A549 (cell line): ENCODE measurements around the gene HDAC10. TPM values are rescaled to one million over a fixed set of nuclear protein-coding genes. Genes with fewer than 3 reads are reported as not detected.

Source experiments
- ATAC-seq, 2 experiments: fragments of 200-7000 bp in 1 of 2; fragments of >200 bp in 1 of 2; cut with Nextera tagmentation in 1 of 2; cut with Tn5 transposase in 1 of 2; 3 replicates each; pipeline versions ENCODE4 v1.8.0 to v1.9.1; 2018 to 2020; ENCODE audit warnings: mild to moderate bottlenecking in 1 of 2, moderate library complexity in 1 of 2
- CTCF ChIA-PET: fragments of 300-600 bp; sonication (Branson Sonifier 250); formaldehyde crosslinking; extraction: SDS; loops from one replicate; lab custom pipeline; 2021; ENCODE audit warnings: antibody characterized with exemption, inconsistent platforms; lab: Yijun Ruan, JAX
- POLR2A ChIA-PET: fragments of 350-600 bp; formaldehyde crosslinking; extraction: SDS; loops from one replicate; lab custom pipeline; 2021; ENCODE audit warnings: antibody characterized with exemption, inconsistent platforms; lab: Yijun Ruan, JAX
- DNase-seq, 2 experiments: peaks; one replicate each; pipeline versions ENCODE4 v3.0.0 to v3.0.0-alpha.2; 2011 to 2016; ENCODE audit warnings: low read depth in 1 of 2, low spot score in 1 of 2
- FAIRE-seq: peaks from 2 replicates; lab custom pipeline; 2011; peaks lifted over from hg19 to GRCh38; lab: Jason Lieb, UNC
- H3K27ac ChIP-seq, 2 experiments: fragments of >200 bp; sonication (Bioruptor Twin); formaldehyde crosslinking; 3 replicates each; pipeline ENCODE4 v1.5.1; 2016 to 2017
- H3K4me1 ChIP-seq: fragments of >200 bp; sonication (Bioruptor Twin); formaldehyde crosslinking; 3 replicates; pipeline ENCODE4 v1.6.1; 2016
- H3K4me2 ChIP-seq: fragments of >200 bp; sonication (Bioruptor Twin); formaldehyde crosslinking; 3 replicates; pipeline ENCODE4 v1.6.1; 2016
- H3K4me3 ChIP-seq: fragments of >200 bp; sonication (Bioruptor Twin); formaldehyde crosslinking; 3 replicates; pipeline ENCODE4 v1.5.1; 2016
- H3K9me3 ChIP-seq: fragments of >200 bp; sonication (Bioruptor Twin); formaldehyde crosslinking; 3 replicates; pipeline ENCODE4 v1.6.1; 2016
- ATOH8 ChIP-seq: fragments of 250-450 bp; sonication (Bioruptor Pico); IDR thresholded peaks from 2 replicates; pipeline ENCODE4 v1.5.0; 2020; ENCODE audit warnings: low read depth, mild to moderate bottlenecking, moderate library complexity
- BHLHE40 ChIP-seq: IDR thresholded peaks from 2 replicates; pipeline ENCODE4 v1.6.1; 2012; ENCODE audit warnings: low read depth, low read length, inconsistent platforms
- CBX2 ChIP-seq: fragments of 200-600 bp; sonication (generic); IDR thresholded peaks from 2 replicates; pipeline ENCODE4 v1.6.1; 2016; ENCODE audit warnings: low read depth, mild to moderate bottlenecking, borderline replicate concordance
- CBX8 ChIP-seq: fragments of 200-600 bp; sonication (generic); IDR thresholded peaks from 2 replicates; pipeline ENCODE4 v1.6.1; 2016
- CHD4 ChIP-seq: fragments of 200-600 bp; sonication (generic); IDR thresholded peaks from 2 replicates; pipeline ENCODE4 v1.6.1; 2016; ENCODE audit warnings: antibody characterized with exemption, mild to moderate bottlenecking, borderline replicate concordance
- CTCF ChIP-seq: fragments of >200 bp; sonication (Bioruptor Twin); formaldehyde crosslinking; IDR thresholded peaks from 3 replicates; pipeline ENCODE4 v1.5.1; 2016
- ELK1 ChIP-seq: fragments of 150-350 bp; IDR thresholded peaks from 2 replicates; pipeline ENCODE4 v1.6.1; 2014; ENCODE audit warnings: low read depth, mild to moderate bottlenecking, low read length
- FOSB ChIP-seq: fragments of 250-450 bp; sonication (Bioruptor Pico); IDR thresholded peaks from 2 replicates; pipeline ENCODE4 v1.5.0; 2020; ENCODE audit warnings: mild to moderate bottlenecking, moderate library complexity
- FOSL2 ChIP-seq, 2 experiments: fragments of 450-650 bp in 1 of 2; fragments of >200 bp in 1 of 2; sonication (Bioruptor Twin) in 1 of 2; formaldehyde crosslinking; IDR thresholded peaks; 2 replicates each; pipeline versions ENCODE4 v1.5.0 to v1.6.1; 2016 to 2020; ENCODE audit warnings: mild to moderate bottlenecking in 1 of 2, moderate library complexity in 1 of 2
- FOXS1 ChIP-seq: fragments of 250-450 bp; sonication (Bioruptor Pico); IDR thresholded peaks from 2 replicates; pipeline ENCODE4 v1.5.0; 2020; ENCODE audit warnings: mild to moderate bottlenecking, moderate library complexity
- HES2 ChIP-seq: fragments of >200 bp; sonication (Bioruptor Twin); formaldehyde crosslinking; IDR thresholded peaks from 2 replicates; pipeline ENCODE4 v1.6.1; 2016
- HOXB5 ChIP-seq: fragments of 250-450 bp; sonication (Bioruptor Pico); IDR thresholded peaks from 2 replicates; pipeline ENCODE4 v1.5.0; 2020; ENCODE audit warnings: mild to moderate bottlenecking, moderate library complexity
- JUN ChIP-seq, 2 experiments: fragments of >200 bp; sonication (Bioruptor Twin); formaldehyde crosslinking; IDR thresholded peaks; 2 replicates in 1 of 2; 3 replicates in 1 of 2; pipeline ENCODE4 v1.6.1; 2016 to 2017
- MAX ChIP-seq: IDR thresholded peaks from 2 replicates; pipeline ENCODE4 v1.6.1; 2012
- MAZ ChIP-seq: fragments of 150-350 bp; IDR thresholded peaks from 2 replicates; pipeline ENCODE4 v1.6.1; 2014; ENCODE audit warnings: antibody characterized with exemption, low read depth, low read length, borderline replicate concordance
- NR3C1 ChIP-seq: fragments of >200 bp; sonication (Bioruptor Twin); formaldehyde crosslinking; IDR thresholded peaks from 3 replicates; pipeline ENCODE4 v1.6.1; 2017
- PHF8 ChIP-seq: fragments of 200-600 bp; sonication (generic); IDR thresholded peaks from 2 replicates; pipeline ENCODE4 v1.6.1; 2016; ENCODE audit warnings: low read depth, mild to moderate bottlenecking, antibody characterized with exemption, moderate library complexity, borderline replicate concordance
- POLR2A ChIP-seq: IDR thresholded peaks from 2 replicates; pipeline ENCODE4 v1.6.1; 2012; ENCODE audit warnings: mild to moderate bottlenecking, low read length
- RARB ChIP-seq: fragments of 250-450 bp; sonication (Bioruptor Pico); IDR thresholded peaks from 2 replicates; pipeline ENCODE4 v1.8.0; 2021; ENCODE audit warnings: mild to moderate bottlenecking, moderate library complexity
- RCOR1 ChIP-seq: fragments of 150-350 bp; IDR thresholded peaks from 2 replicates; pipeline ENCODE4 v1.6.1; 2014; ENCODE audit warnings: antibody characterized with exemption, low read length, low read depth
- RFX5 ChIP-seq: fragments of 450-650 bp; IDR thresholded peaks from 2 replicates; pipeline ENCODE4 v1.7.1; 2014; ENCODE audit warnings: antibody characterized with exemption, mild to moderate bottlenecking, moderate library complexity
- ZC3H11A ChIP-seq: fragments of 450-650 bp; IDR thresholded peaks from 2 replicates; pipeline ENCODE4 v1.6.1; 2014; ENCODE audit warnings: antibody characterized with exemption, mild to moderate bottlenecking
- ZFP36 ChIP-seq: fragments of 450-650 bp; IDR thresholded peaks from 2 replicates; pipeline ENCODE4 v1.6.1; 2014; ENCODE audit warnings: borderline replicate concordance; ENCODE audit not compliant: partially characterized antibody
- ZSCAN20 ChIP-seq: fragments of 250-450 bp; sonication (Bioruptor Pico); IDR thresholded peaks from 2 replicates; pipeline ENCODE4 v1.8.0; 2022; ENCODE audit warnings: mild to moderate bottlenecking, moderate library complexity
- WGBS: methylation state at CpG from one replicate; pipeline ENCODE4 v1.1.6; 2017; ENCODE audit errors: missing lambda C conversion rate; 5-methylcytosine and 5-hydroxymethylcytosine counted together
- polyA plus RNA-seq, 4 experiments: library from polyadenylated mRNA; depleted of rRNA in 3 of 4; stranded (reverse); fragments of >200 nt; fragmentation: RNase III in 1 of 4; extraction: RNeasy Plus Mini Kit Qiagen cat#74134 plus additional on column Dnase treatment in 1 of 4; gene quantifications; 2 replicates in 3 of 4; 3 replicates in 1 of 4; pipeline ENCODE4 v1.2.3, GENCODE V29; 2011 to 2017

HDAC10 gene
- polyA plus RNA-seq, 2 of the 4 experiments (the other 2 are of a cell fraction) = 2.4 to 12.0 TPM

GRCh38 chr22:50207383-50208140 lies 43.5 kb downstream of the HDAC10 start:
- H3K4me3 ChIP-seq = no peak overlapping the region
- no peak for DNase-seq
- ChIA-PET POLR2A (no interaction called here), CTCF (interaction anchor here (0.6 to 4.6 kb wide), 5 partner anchors 17 to 60 kb away, joined by 3 to 32 read pairs (median 4); no protein-coding TSS in a partner anchor)
- 92% methylated on average over 7 of the region's 23 CpGs for WGBS
- TF ChIP-seq ZFP36 (no peak), POLR2A (no peak), JUN (IDR thresholded peaks at IDR 0.05) (no peak), ATOH8 (CRISPR knock-in tag) (no peak), FOXS1 (CRISPR knock-in tag) (no peak)
- TF ChIP-seq, all 56 proteins: peak for 0
- H3K4me1 ChIP-seq = no peaks in the 10 kb centered on the region
- peaks cover 10% of the 10 kb centered on the region; the same call in 2 of the 3 replicates for H3K9me3 ChIP-seq
- no peak overlapping the region for H3K27ac ChIP-seq
- no peak for ATAC-seq
- no peak overlapping the region for H3K4me2 ChIP-seq
- FAIRE-seq = no peak

- CTCF ChIA-PET = interaction anchor here (1.1 to 4.6 kb wide), 5 partner anchors 18 to 59 kb away, joined by 3 to 32 read pairs (median 4); no protein-coding TSS in a partner anchor
- Histone ChIP-seq H3K4me2 (no peak overlapping the region), H3K4me3 (no peak overlapping the region), H3K4me1 (no peaks in the 10 kb centered on the region), H3K27ac (no peak overlapping the region), H3K9me3 (peaks cover 10% of the 10 kb centered on the region; the same call in 2 of the 3 replicates)
- FAIRE-seq (no peak), DNase-seq (peak in 1 of 2 experiments; percentile 37), ATAC-seq (peak in 1 of 2 experiments; percentile 60; a peak in 3 of 6 replicates)
- WGBS = 75% methylated on average over 8 of the region's 10 CpGs
- TF ChIP-seq CTCF = 0 out of 3 replicates have a peak, but pooled peaks have one; percentile 10
- no peak for TF ChIP-seq CHD4
- POLR2A ChIA-PET = no interaction called here
These were observed 44.5 kb downstream of the HDAC10 start for GRCh38 chr22:50206599-50206998.

GRCh38 chr22:50205781-50206569 lies 45.1 kb downstream of the HDAC10 start:
- no peak for FAIRE-seq
- POLR2A ChIA-PET = no interaction called here
- no peak overlapping the region for H3K27ac ChIP-seq
- no peak for TF ChIP-seq MAZ
- no peak for TF ChIP-seq HES2
- no peak for TF ChIP-seq CBX2
- TF ChIP-seq CHD4 = no peak
- no peak for TF ChIP-seq NR3C1
- no peak for TF ChIP-seq JUN (IDR thresholded peaks at IDR 0.05)
- TF ChIP-seq FOSB (CRISPR knock-in tag) = no peak
- TF ChIP-seq RCOR1 = no peak
- no peak for TF ChIP-seq ELK1
- no peak for TF ChIP-seq HOXB5
- no peak for TF ChIP-seq CBX8
- no peak for TF ChIP-seq MAX
- TF ChIP-seq RARB = no peak
- TF ChIP-seq ZC3H11A = no peak
- TF ChIP-seq FOSL2 (IDR thresholded peaks at IDR 0.05) = no peak
- no peak for TF ChIP-seq FOSL2 (CRISPR knock-in tag; IDR thresholded peaks at IDR 0.05)
- no peak for TF ChIP-seq BHLHE40
- TF ChIP-seq PHF8 = no peak
- no peak for TF ChIP-seq ZSCAN20 (CRISPR knock-in tag)
- TF ChIP-seq CTCF = no peak
- no peak for TF ChIP-seq RFX5
- TF ChIP-seq, all 56 proteins: peak for 0
- WGBS = 95% methylated on average over 30 of the region's 45 CpGs
- CTCF ChIA-PET = interaction anchor here (0.9 to 4.6 kb wide), 6 partner anchors 18 to 58 kb away, joined by 3 to 32 read pairs (median 4); no protein-coding TSS in a partner anchor
- ATAC-seq = no peak
- no peak for DNase-seq
- H3K9me3 ChIP-seq = peaks cover 10% of the 10 kb centered on the region; the same call in 2 of the 3 replicates
- H3K4me1 ChIP-seq = no peaks in the 10 kb centered on the region
- H3K4me2 ChIP-seq = no peak overlapping the region
- no peak overlapping the region for H3K4me3 ChIP-seq
